Cardiac septum (tissue), 1 donor: Measurements from ENCODE around the gene AKT1S1. TPM values are rescaled to one million over a fixed set of nuclear protein-coding genes. Genes with fewer than 3 reads are reported as not detected.
"Not testable (repeated sequence)": the region's sequence is repeated elsewhere in the genome, so short reads cannot be mapped to it uniquely, and the experiment has no call there.

Experiments used
- DNase-seq: peaks from one replicate; pipeline ENCODE4 v3.0.0-alpha.2; 2020; ENCODE audit warnings: low spot score
- intact Hi-C: fragments of 100-400 bp; cut with DNase I; formaldehyde crosslinking; loops from one replicate; pipeline ENCODE4 v1.14.0; 2022
- microRNA-seq: library from miRNA; unstranded; fragments of <30 nt; microRNA quantifications from one replicate; pipeline ENCODE4 v1.2.0, GENCODE V29; 2020
- total RNA-seq: library from RNA; stranded (reverse); fragmentation: NEBNext Ultra II Directional; extraction: Animal tissue kit (Norgen Biotek cat#: 25700); gene quantifications from one replicate; pipeline ENCODE4 v1.2.1, GENCODE V29; 2021
- donor health status: DM: no; HTN: no; CAD: no.

AKT1S1 gene
- total RNA-seq, 1 donor from 2014 or later = 35.8 TPM

GRCh38 chr19:49823472-49823871 lies 53.7 kb downstream of the AKT1S1 start:
- no peak for DNase-seq
- intact Hi-C loops = no loop called here

DNA sequence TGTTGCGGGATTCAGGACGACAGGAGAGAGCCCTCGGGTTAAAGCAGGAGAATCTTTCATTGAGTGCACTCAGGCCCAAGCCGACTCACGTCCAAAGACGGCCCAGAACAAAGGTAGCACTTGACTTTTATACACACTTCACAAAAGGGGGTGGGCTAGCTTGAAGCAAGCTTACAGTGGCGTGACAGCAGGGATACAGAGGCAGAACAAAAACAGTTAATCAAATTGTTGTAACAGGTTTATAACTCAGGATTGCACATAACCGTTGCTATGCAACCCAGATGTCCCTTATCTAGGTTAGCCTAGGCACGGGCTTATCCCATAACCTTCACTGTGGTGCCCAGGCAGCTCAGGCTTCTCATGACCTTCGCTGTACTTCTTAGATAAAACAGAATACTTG lies 57.0 kb downstream of the AKT1S1 start:
- intact Hi-C loops = no loop called here
- no peak for DNase-seq

DNA sequence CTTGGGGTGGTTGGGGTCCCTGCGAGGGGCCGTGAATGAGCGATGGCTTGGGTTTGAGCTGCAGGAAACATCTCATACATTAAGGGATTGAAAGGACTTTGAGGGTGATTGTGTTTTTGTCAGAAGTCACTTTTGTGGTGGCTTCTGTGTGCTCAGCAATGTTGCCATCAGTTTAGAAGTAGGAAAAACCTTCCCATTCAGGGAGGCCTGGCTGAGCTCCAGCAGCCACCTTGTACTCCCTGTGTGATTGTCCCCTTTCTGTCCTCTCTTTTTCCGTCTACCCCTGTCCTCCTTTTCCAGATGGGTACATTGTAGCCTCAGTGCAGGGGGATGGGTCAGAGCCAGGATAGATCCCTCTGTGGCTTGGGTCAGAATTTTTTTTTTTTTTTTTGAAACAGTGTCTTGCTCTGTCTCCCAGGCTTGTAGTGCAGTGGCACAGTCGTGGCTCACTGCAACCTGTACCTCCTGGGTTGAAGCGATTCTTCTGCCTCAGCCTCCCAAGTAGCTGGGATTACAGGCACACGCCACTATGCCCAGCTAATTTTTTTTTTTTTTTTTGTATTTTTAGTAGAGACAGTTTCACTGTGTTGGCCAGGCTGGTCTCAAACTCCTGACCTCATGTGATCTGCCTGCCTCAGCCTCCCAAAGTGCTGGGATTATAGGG lies 57.6 kb downstream of the AKT1S1 start:
- DNase-seq, intact Hi-C loops: not testable (repeated sequence)

Small RNA genes within 50 kb of the gene (microRNA-seq; reads per million reads assigned to microRNA genes)
- gene MIR4749 (not detected), gene MIR4750 (2.2 reads per million), gene MIR6800 (not detected)

Other genes starting within 250 kb of the AKT1S1 start
- 171 TPM for gene RRAS, start 237.2 kb downstream of the AKT1S1 start, total RNA-seq
- gene SCAF1, start 235.1 kb downstream of the AKT1S1 start, total RNA-seq = 53.1 TPM
- 33.7 TPM for gene IRF3, start 211.5 kb downstream of the AKT1S1 start, total RNA-seq
- 8.9 TPM for gene BCL2L12, start 211.4 kb downstream of the AKT1S1 start, total RNA-seq
- gene PRMT1, start 200.1 kb downstream of the AKT1S1 start, total RNA-seq = 124 TPM
- gene ADM5, start 187.8 kb downstream of the AKT1S1 start, total RNA-seq = 0.19 TPM
- gene CPT1C, start 186.2 kb downstream of the AKT1S1 start, total RNA-seq = 3.1 TPM
- gene TSKS, start 114.0 kb downstream of the AKT1S1 start, total RNA-seq = 0.24 TPM
- gene AP2A1, start 110.4 kb downstream of the AKT1S1 start, total RNA-seq = 63.9 TPM
- 13.7 TPM for gene FUZ, start 64.1 kb downstream of the AKT1S1 start, total RNA-seq
- gene MED25, start 59.1 kb downstream of the AKT1S1 start, total RNA-seq = 33.0 TPM
- gene PTOV1, start 26.2 kb downstream of the AKT1S1 start, total RNA-seq = 95.8 TPM
- gene PNKP, start 9.8 kb downstream of the AKT1S1 start, total RNA-seq = 49.5 TPM
- gene TBC1D17, start 347 bp upstream of the AKT1S1 start, total RNA-seq = 48.0 TPM
- gene IL4I1, start 19.5 kb upstream of the AKT1S1 start, total RNA-seq = 1.2 TPM
- 10.6 TPM for gene ATF5, start 51.9 kb upstream of the AKT1S1 start, total RNA-seq
- gene NUP62, start 52.1 kb upstream of the AKT1S1 start, total RNA-seq = 26.8 TPM
- 0.27 TPM for gene SIGLEC11, start 83.8 kb upstream of the AKT1S1 start, total RNA-seq
- gene VRK3, start 148.0 kb upstream of the AKT1S1 start, total RNA-seq = 22.1 TPM
- gene ZNF473, start 148.7 kb upstream of the AKT1S1 start, total RNA-seq = 3.5 TPM